CD4-positive, alpha-beta T cell treated with Interferon gamma for 1 hour (primary cell): ENCODE data around the gene MAFB.

Source experiments
- DNase-seq: peaks from one replicate; pipeline ENCODE4 v3.0.0-alpha.2; 2020

MAFB gene

DNA sequence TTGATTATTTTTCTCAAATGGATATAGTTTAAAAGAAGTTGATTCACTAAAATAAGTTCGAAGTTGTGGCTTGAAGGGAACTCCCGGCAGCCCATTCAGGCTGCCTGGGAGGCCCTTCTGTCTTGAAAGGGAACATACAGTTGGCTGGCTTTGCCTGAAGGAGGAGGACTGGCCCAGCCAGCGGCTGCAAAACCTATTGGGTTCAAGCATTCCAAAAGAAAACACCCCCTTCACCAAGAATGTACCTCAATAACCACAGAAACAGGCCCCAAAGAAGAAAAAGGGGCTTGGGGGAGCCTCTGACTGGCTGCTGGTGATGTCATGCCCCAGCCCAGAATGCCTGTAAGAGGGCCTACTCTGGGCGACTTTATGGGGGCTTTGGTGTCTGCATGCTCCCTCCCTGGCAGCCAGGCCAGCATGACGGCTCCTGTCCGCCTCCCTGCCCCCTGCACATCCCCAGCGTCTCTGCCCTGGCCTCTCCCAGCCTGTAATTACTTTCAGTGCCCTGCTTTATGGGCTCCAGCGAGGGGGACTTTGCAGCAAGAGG is 36.5 kb downstream of the MAFB start:
- no peak for DNase-seq

GRCh38 chr20:40651151-40651550 is 37.9 kb downstream of the MAFB start:
- DNase-seq = no peak

DNA sequence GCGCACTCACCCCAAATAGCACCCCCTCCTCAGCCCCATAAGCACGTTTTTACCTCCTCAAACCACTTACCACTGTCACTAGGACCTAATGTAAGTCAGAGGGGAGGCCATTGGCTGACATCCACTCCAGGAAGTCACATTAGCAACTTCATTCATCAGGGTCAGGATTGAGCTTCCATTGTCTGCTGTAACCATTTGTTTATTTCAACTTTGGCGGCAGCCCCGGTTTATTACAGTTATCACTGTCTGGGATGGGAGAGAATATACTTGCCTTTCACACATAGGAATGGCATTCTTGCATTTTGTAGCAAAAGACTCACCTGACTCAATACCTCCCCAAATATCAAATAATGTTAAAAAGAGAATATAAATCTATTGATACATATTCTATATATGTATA is 38.3 kb downstream of the MAFB start:
- DNase-seq = no peak

DNA sequence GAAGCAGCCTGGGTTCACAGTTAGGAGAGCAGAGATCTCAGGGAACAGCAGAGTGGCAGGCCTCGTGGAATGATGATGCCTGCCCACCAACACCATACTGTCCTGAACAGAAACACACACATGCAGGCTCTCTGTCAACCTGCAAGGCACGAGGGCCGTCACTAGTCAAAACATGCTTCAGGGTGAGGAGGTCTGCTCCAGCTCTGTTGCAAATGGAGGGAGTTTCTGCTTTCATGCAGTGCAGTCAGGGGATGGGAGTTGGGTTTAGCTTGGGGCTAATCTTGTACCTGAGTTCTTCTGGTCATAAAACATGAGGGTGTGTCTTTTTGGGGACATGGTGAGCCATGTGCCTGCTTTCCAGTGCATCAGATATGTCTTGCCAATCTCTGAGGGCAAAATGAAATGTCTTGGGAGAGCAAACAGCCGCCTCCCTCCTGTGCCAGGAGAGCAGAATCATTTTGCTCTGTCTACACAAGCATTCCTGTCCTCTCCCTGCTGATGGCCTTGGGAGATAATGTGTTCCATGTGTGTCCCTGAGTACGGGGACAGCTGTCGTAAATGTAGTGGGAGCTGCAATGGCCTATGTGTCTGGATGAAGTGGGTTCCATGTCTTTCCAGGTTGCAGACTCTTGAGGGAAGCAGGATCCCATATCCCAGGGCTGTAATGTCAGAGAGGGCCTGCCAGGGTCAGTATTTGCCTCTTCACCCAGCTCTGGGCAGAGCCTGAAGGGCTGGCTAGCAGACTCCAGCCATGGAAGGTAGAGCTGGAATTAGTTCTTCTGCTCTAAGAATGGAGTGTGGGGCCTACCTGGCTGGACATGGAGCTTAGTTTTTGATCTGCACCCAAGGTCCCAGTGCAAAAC is 40.6 kb downstream of the MAFB start:
- no peak for DNase-seq

DNA sequence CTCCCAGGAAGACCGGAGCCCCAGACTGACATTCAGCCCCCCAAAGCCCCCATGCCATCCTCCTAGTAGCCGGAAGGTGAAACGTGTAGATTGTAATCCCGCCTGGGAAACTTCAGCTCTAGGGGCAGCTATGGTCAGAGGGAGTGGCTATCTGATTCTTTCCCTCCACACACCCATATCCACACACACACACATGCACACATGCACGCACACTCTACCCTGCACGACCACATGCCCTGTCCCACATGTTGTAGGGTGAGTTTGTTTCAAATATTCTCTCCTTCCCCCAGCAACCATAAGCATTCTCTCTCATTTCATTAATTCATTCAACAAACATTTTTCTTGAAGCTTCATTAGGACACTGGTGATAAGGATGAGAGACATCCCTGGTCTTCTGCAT is 42.2 kb downstream of the MAFB start:
- no peak for DNase-seq

DNA sequence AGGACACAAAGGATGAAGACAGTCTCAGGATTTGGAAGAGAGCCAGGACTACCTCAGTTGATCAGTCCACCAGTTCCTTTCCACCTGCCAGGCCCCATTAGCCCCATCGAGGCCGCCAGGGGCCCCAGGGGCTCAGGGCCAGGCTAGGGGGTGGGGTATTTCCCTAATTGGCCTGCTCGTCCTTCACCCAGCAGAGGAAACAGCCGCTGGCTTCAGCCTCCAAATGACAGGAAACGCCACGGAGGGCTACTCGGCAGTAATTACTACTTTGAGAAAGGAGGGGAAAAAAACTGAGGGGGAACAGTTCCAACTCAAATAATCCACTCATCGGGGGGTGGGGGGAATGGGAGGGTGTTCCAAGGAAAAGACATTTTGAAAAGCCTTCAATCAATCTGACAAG is 42.7 kb downstream of the MAFB start:
- DNase-seq = no peak

DNA sequence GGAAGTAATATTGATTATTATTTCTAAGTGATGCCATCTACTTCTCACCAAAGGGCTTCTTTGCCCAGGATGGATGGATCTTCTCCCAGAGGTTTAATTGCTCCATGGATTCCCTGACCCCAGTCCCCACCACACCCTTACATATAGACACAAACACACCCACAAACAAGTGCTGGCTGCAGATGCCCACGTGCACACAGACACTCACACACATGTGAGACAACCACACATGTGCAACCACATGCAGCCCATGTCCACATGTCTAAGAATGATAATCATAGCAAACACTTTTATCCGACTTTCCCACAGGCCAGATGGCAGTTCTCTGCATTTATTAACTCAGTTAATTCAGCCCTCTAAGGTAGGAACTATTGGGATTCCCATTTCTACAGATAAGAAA is 44.2 kb downstream of the MAFB start:
- DNase-seq = no peak

- no peak for DNase-seq
Observed at GRCh38 chr20:40643891-40644290, 45.1 kb downstream of the MAFB start.

DNA sequence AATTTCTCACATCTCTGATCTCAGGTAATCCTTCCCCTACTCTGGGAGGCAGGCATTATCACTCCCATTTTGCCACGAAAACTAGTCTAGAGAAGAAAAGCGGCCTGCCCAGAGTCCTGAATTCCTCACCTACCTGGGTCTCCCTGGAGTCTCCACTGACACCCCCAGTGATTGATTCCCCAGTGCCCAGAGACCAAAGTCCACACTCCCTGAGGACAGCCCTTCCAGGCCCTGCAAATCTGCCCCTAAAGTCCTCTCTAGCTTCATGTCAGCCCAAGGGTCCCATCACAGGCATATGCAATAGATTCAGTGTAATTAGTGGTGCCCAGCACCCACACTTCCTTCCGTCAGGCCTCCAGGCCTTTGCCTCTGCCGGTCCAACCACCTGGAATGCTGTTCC is 47.2 kb downstream of the MAFB start:
- no peak for DNase-seq

DNA sequence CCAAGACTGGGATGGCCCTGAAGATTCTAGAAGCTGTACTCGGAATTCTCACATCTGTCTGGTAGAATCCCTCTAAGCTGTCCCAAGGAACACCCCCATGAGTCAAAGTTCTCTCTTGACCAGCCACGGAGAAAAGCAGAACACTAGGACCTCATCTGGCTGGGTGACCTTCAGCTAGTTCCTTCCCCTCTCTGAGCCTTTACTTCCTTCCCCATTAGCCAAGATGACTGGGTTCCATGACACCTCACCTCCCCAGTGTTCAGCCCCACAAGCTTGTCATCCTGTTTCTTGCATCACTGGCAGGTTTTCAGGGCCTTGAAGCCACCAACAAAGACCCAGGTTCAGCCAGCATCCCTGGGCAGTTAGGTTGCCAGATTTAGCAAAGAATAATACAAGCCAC is 47.8 kb downstream of the MAFB start:
- DNase-seq = peak; percentile 23

- no peak for DNase-seq
Observed at GRCh38 chr20:40640667-40641066, 48.4 kb downstream of the MAFB start.

GRCh38 chr20:40639676-40640355 is 49.2 kb downstream of the MAFB start:
- DNase-seq = no peak

GRCh38 chr20:40639132-40639531 is 49.9 kb downstream of the MAFB start:
- no peak for DNase-seq

DNA sequence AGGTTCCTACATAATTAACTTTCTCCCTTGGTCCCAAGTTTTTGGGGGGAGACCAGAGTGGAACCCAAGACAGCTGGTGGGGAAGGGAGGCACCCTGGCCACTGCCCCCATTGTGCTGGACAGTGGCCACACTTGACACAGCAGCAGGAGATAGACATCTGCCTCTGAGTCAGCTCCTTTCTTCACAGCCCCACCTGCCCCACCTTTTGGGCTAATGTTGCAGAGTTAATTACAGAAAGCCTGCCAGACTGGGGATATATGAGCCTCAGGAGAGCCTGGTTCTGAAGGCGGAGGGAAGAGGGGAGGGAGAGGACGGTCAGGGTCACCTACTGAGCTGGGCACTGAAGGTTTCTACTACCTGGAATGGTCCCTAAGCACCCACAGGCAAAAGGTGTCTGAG is 50.6 kb downstream of the MAFB start:
- no peak for DNase-seq

GRCh38 chr20:40637176-40637575 is 51.9 kb downstream of the MAFB start:
- no peak for DNase-seq

GRCh38 chr20:40636486-40636885 is 52.5 kb downstream of the MAFB start:
- no peak for DNase-seq

- no peak for DNase-seq
Observed at GRCh38 chr20:40635971-40636370, 53.1 kb downstream of the MAFB start.
